PC-3 (cell line): ENCODE results near the gene GALNT2. TPM values are rescaled to one million over a fixed set of nuclear protein-coding genes. Genes with fewer than 3 reads are reported as not detected.

Experiments used
- ATAC-seq: fragments of 200-7000 bp; cut with Tn5 transposase; 2 replicates; pipeline ENCODE4 v1.9.1; 2020; ENCODE audit warnings: mild to moderate bottlenecking, moderate library complexity
- BruUV-seq: library from RNA; stranded (reverse); fragments of 400-500 nt; replicated peaks from 2 replicates; lab custom pipeline; 2021; lab: Mats Ljungman, UMichigan
- CTCF ChIA-PET: fragments of 300-600 bp; sonication (Branson Sonifier 250); formaldehyde crosslinking; loops from one replicate; lab custom pipeline; 2022; ENCODE audit warnings: antibody characterized with exemption; lab: Charles Lee
- POLR2A ChIA-PET: fragments of 300-600 bp; sonication (Branson Sonifier 250); formaldehyde crosslinking; loops from one replicate; lab custom pipeline; 2022; ENCODE audit warnings: antibody characterized with exemption; ENCODE audit not compliant: unreplicated experiment; lab: Charles Lee
- DNase-seq: peaks from one replicate; pipeline ENCODE4 v3.0.0-alpha.2; 2015
- H2AFZ ChIP-seq: fragments of 300-600 bp; sonication (generic); 2 replicates; pipeline ENCODE4 v1.6.0; 2016; ENCODE audit warnings: antibody characterized with exemption, low read length
- H3F3A ChIP-seq: fragments of 300-600 bp; sonication (generic); one replicate; pipeline ENCODE4 v1.6.0; 2017; ENCODE audit warnings: antibody characterized with exemption, low read length, control low read depth, mild to moderate bottlenecking; ENCODE audit not compliant: unreplicated experiment
- H3K27ac ChIP-seq: fragments of 300-600 bp; sonication (generic); 2 replicates; pipeline ENCODE4 v1.5.1; 2016; ENCODE audit warnings: mild to moderate bottlenecking, low read length
- H3K27me3 ChIP-seq: fragments of 300-600 bp; sonication (generic); 2 replicates; pipeline ENCODE4 v1.6.1; 2016; ENCODE audit warnings: low read length, mixed read lengths
- H3K36me3 ChIP-seq: fragments of 300-600 bp; sonication (generic); 2 replicates; pipeline ENCODE4 v1.6.1; 2016; ENCODE audit warnings: low read depth, mixed run types, low read length, mixed read lengths
- H3K4me1 ChIP-seq: fragments of 300-600 bp; sonication (generic); 2 replicates; pipeline ENCODE4 v1.5.1; 2016; ENCODE audit warnings: low read length; ENCODE audit not compliant: insufficient read depth
- H3K4me2 ChIP-seq: fragments of 300-600 bp; sonication (generic); 2 replicates; pipeline ENCODE4 v1.6.0; 2016; ENCODE audit warnings: low read length
- H3K4me3 ChIP-seq: fragments of 300-600 bp; sonication (generic); 2 replicates; pipeline ENCODE4 v1.5.1; 2016; ENCODE audit warnings: mild to moderate bottlenecking, low read length, mixed read lengths
- H3K79me2 ChIP-seq: fragments of 300-600 bp; sonication (generic); 2 replicates; pipeline ENCODE4 v1.6.1; 2017; ENCODE audit warnings: low read length, mixed read lengths
- H3K9ac ChIP-seq: fragments of 300-600 bp; sonication (generic); 2 replicates; pipeline ENCODE4 v1.6.0; 2016; ENCODE audit warnings: mild to moderate bottlenecking, low read length
- H3K9me2 ChIP-seq: fragments of 300-600 bp; sonication (generic); replicated peaks from 2 replicates; pipeline ENCODE4 v1.6.1; 2016; ENCODE audit warnings: mixed run types, low read length, mixed read lengths
- H3K9me3 ChIP-seq: fragments of 300-600 bp; sonication (generic); 2 replicates; pipeline ENCODE4 v1.6.1; 2016; ENCODE audit warnings: low read length, mixed read lengths
- H4K20me1 ChIP-seq: fragments of 300-600 bp; sonication (generic); 2 replicates; pipeline ENCODE4 v1.6.1; 2016; ENCODE audit warnings: low read length, mixed read lengths
- CTCF ChIP-seq: fragments of 300-600 bp; sonication (generic); conservative IDR thresholded peaks from 2 replicates; pipeline ENCODE4 v1.5.1; 2017; ENCODE audit warnings: antibody characterized with exemption, low read depth, mild to moderate bottlenecking, low read length
- EZH2 ChIP-seq: fragments of 300-600 bp; sonication (generic); IDR thresholded peaks from one replicate; pipeline ENCODE4 v1.6.1; 2017; ENCODE audit warnings: antibody characterized with exemption, mild to moderate bottlenecking, low read length; ENCODE audit not compliant: unreplicated experiment
- EZH2phosphoT487 ChIP-seq: fragments of 300-600 bp; sonication (generic); IDR thresholded peaks from 2 replicates; pipeline ENCODE4 v1.6.1; 2018; ENCODE audit warnings: mild to moderate bottlenecking, antibody characterized with exemption, low read length, borderline replicate concordance
- intact Hi-C: fragments of 100-400 bp; cut with micrococcal nuclease; formaldehyde crosslinking; loops from 2 replicates; pipeline ENCODE4 v1.9.0; 2023
- total RNA-seq: library from RNA; depleted of rRNA; stranded (reverse); fragments of >200 nt; gene quantifications from 2 replicates; pipeline ENCODE4 v1.2.3, GENCODE V29; 2014

The GALNT2 gene
- total RNA-seq, 1 experiment from 2014 or later, result 182 TPM

- CTCF ChIA-PET, result no interaction called here
- H3K4me3 ChIP-seq, result no peak overlapping the region
- BruUV-seq, result no TSS peak
These were observed 200.5 kb downstream of the GALNT2 start for GRCh38 chr1:230267338-230268065.

GRCh38 chr1:230268371-230269170 lies 201.5 kb downstream of the GALNT2 start:
- H2AFZ ChIP-seq, result peak overlapping the region; percentile 29; the same call in 1 of the 2 replicates
- H3K4me3 ChIP-seq, result no peak overlapping the region
- no peaks in the 10 kb centered on the region for H3K27me3 ChIP-seq
- BruUV-seq, result no TSS peak
- no peaks in the 10 kb centered on the region for H4K20me1 ChIP-seq
- H3K27ac ChIP-seq, result peak overlapping the region; percentile 8; the same call in 1 of the 2 replicates
- POLR2A ChIA-PET, result no interaction called here
- H3K4me2 ChIP-seq, result no peak overlapping the region
- peaks cover 4% of the 10 kb centered on the region; the same call in 1 of the 2 replicates for H3K4me1 ChIP-seq
- no peak overlapping the region for H3K9ac ChIP-seq
- peaks cover 40% of the 10 kb centered on the region for H3K36me3 ChIP-seq
- intact Hi-C loops, result loop anchor here (1.0 to 2.0 kb wide), 4 partner anchors 42 to 608 kb away; no protein-coding TSS in a partner anchor
- CTCF ChIA-PET, result no interaction called here
- ATAC-seq, result peak; percentile 83
- no peak for TF ChIP-seq EZH2
- TF ChIP-seq EZH2phosphoT487, result no peak
- peak; percentile 85 for TF ChIP-seq CTCF
- peak; percentile 80 for DNase-seq
- no peaks in the 10 kb centered on the region for H3F3A ChIP-seq
- H3K9me3 ChIP-seq, result no peaks in the 10 kb centered on the region
- no peaks in the 10 kb centered on the region for H3K9me2 ChIP-seq
- no peaks in the 10 kb centered on the region for H3K79me2 ChIP-seq

More at GRCh38 chr1:230267338-230268065, 200.5 kb downstream of the GALNT2 start:
- DNase-seq, result no peak
- Histone ChIP-seq H3F3A (no peaks in the 10 kb centered on the region), H2AFZ (no peak overlapping the region), H3K4me1 (peaks cover 4% of the 10 kb centered on the region; the same call in 1 of the 2 replicates), H3K9ac (no peak overlapping the region), H3K9me3 (no peaks in the 10 kb centered on the region), H3K27ac (no peak overlapping the region), H3K36me3 (peaks cover 50% of the 10 kb centered on the region), H3K4me2 (no peak overlapping the region), H3K27me3 (no peaks in the 10 kb centered on the region), H4K20me1 (no peaks in the 10 kb centered on the region), H3K9me2 (no peaks in the 10 kb centered on the region), H3K79me2 (no peaks in the 10 kb centered on the region)
- TF ChIP-seq EZH2 (no peak), CTCF (no peak), EZH2phosphoT487 (no peak)
- no peak for ATAC-seq
- intact Hi-C loops, result loop anchor here (2.0 kb wide), 1 partner anchor 199 kb away; no protein-coding TSS in a partner anchor
- POLR2A ChIA-PET, result no interaction called here
